GM18505 (cell line): ENCODE measurements around the gene GPI.
"Not testable (repeated sequence)": the region's sequence is repeated elsewhere in the genome, so short reads cannot be mapped to it uniquely, and the experiment has no call there.

ENCODE experiments used
- ATAC-seq: cut with Tn5 transposase; IDR thresholded peaks from one replicate; pipeline ENCODE4 v1.9.1; 2021; ENCODE audit not compliant: unreplicated experiment
- POLR2A ChIP-seq: IDR thresholded peaks from 4 replicates; pipeline ENCODE4 v1.6.1; 2011; ENCODE audit warnings: borderline replicate concordance; ENCODE audit not compliant: insufficient read depth, insufficient read length; ENCODE audit errors: extremely low read depth

GPI gene

GRCh38 chr19:34383599-34383998 is 18.6 kb downstream of the GPI start:
- ATAC-seq: no peak
- TF ChIP-seq POLR2A: no peak

GRCh38 chr19:34386645-34387445 is 21.8 kb downstream of the GPI start:
- no peak for ATAC-seq
- no peak for TF ChIP-seq POLR2A

- no peak for ATAC-seq
- no peak for TF ChIP-seq POLR2A
These were observed 22.4 kb downstream of the GPI start for GRCh38 chr19:34387446-34387810.

GRCh38 chr19:34388745-34389144 is 23.7 kb downstream of the GPI start:
- ATAC-seq: not testable (repeated sequence)

GRCh38 chr19:34391813-34392212 is 26.8 kb downstream of the GPI start:
- no peak for TF ChIP-seq POLR2A
- no peak for ATAC-seq

- ATAC-seq: no peak
- TF ChIP-seq POLR2A: no peak
These were observed 28.0 kb downstream of the GPI start for GRCh38 chr19:34393031-34393430.

- no peak for TF ChIP-seq POLR2A
- ATAC-seq: no peak
These were observed 28.6 kb downstream of the GPI start for GRCh38 chr19:34393629-34394028.

- ATAC-seq: no peak
- no peak for TF ChIP-seq POLR2A
These were observed 32.9 kb downstream of the GPI start for GRCh38 chr19:34397853-34398252.

GRCh38 chr19:34399886-34400285 is 34.9 kb downstream of the GPI start:
- no peak for ATAC-seq

GRCh38 chr19:34400844-34401243 is 35.8 kb downstream of the GPI start:
- ATAC-seq: not testable (repeated sequence)

More at GRCh38 chr19:34399886-34400285, 34.9 kb downstream of the GPI start:
- TF ChIP-seq POLR2A: no peak

- no peak for ATAC-seq
- no peak for TF ChIP-seq POLR2A
These were observed 37.1 kb downstream of the GPI start for GRCh38 chr19:34402074-34402600.

GRCh38 chr19:34403784-34404108 is 38.8 kb downstream of the GPI start:
- no peak for ATAC-seq
- no peak for TF ChIP-seq POLR2A

GRCh38 chr19:34404109-34404909 is 39.3 kb downstream of the GPI start, which contains the start of gene PDCD2L:
PDCD2L (plus strand) TSS chr19:34404399; CDS start chr19:34404431, 32 bp downstream.
- ATAC-seq: peak; percentile 83

GRCh38 chr19:34405892-34406660 is 41.1 kb downstream of the GPI start:
- no peak for TF ChIP-seq POLR2A

More at GRCh38 chr19:34404109-34404909, 39.3 kb downstream of the GPI start, which contains the start of gene PDCD2L:
- peak; percentile 90 for TF ChIP-seq POLR2A

GRCh38 chr19:34408411-34408810 is 43.4 kb downstream of the GPI start:
- no peak for TF ChIP-seq POLR2A
- ATAC-seq: no peak

More at GRCh38 chr19:34405892-34406660, 41.1 kb downstream of the GPI start:
- no peak for ATAC-seq
